ENCODE results near the gene IL17RD. TPM values are rescaled to one million over a fixed set of nuclear protein-coding genes. Genes with fewer than 3 reads are reported as not detected.

IL17RD gene
- total and polyA plus RNA-seq, 2 of the 13 experiments (the other 11 are each of a cell fraction or from before 2014, with no cell fraction given) = 0.28 to 0.31 TPM

- TF ChIP-seq ZBTB34 (CRISPR knock-in tag; IDR thresholded peaks at IDR 0.05) (no peak), KLF11 (CRISPR knock-in tag; IDR thresholded peaks at IDR 0.05) (no peak), SMAD3 (CRISPR knock-in tag; IDR thresholded peaks at IDR 0.05) (no peak), SNAPC2 (CRISPR knock-in tag; IDR thresholded peaks at IDR 0.05) (no peak), SALL1 (CRISPR knock-in tag; IDR thresholded peaks at IDR 0.05) (no peak)
Observed at GRCh38 chr3:57206423-57206822, 41.3 kb upstream of the IL17RD start (continued).

DNA sequence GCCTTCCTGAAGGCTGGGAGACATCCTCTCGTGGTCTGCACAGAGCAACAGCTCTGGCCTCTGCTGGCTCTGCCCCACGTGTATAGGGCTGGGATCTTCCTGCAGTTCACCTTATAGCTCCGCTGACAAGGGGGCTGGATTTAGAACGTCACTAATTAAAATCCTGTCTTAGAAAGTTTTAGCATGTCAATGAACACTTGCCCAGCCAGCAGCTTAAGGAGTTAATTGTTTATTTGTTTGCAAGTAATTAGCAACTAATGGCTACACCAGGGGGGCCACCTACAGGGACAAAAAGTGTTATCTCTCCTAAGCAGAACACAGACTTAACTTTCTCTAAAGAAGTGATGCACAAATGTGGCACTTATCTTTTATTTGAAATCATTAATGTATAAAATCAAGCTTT lies 34.7 kb upstream of the IL17RD start, which contains the start of gene HESX1:
Gene HESX1 (minus strand): TSS at position 84 of the 403 bp plus-strand sequence. CDS start 60 bp downstream, at position 24.
- Histone ChIP-seq H3K36me3 (replicated peaks in 1 of 2; ENCODE audit: control insufficient read depth in 1 of 2, insufficient read depth in 2 of 2, low read length in 2 of 2) (no peaks in the 10 kb centered on the region), H2AFZ (ENCODE audit: low read length) (no peak within 1 kb of the TSS), H3K27ac (ENCODE audit: extremely low read length, insufficient read depth, low read length) (no peak within 1 kb of the TSS), H3K79me2 (ENCODE audit: insufficient read depth, low read length) (no peaks in the 10 kb centered on the region), H3K4me3 (replicated peaks in 1 of 3; ENCODE audit: insufficient read depth in 1 of 3, low read depth in 2 of 3, low read length in 3 of 3) (no peak within 1 kb of the TSS), H3K9me3 (ENCODE audit: low read length) (no peaks in the 10 kb centered on the region), H3K27me3 (ENCODE audit: control insufficient read depth in 1 of 2, insufficient read depth in 2 of 2, low read length in 2 of 2) (no peaks in the 10 kb centered on the region; a peak in 1 of 5 replicates), H3K4me2 (ENCODE audit: low read depth, low read length) (no peak within 1 kb of the TSS), H3K4me1 (ENCODE audit: insufficient read depth, low read length) (no peaks in the 10 kb centered on the region), H3K9ac (ENCODE audit: insufficient read depth, low read depth, low read length) (no peak within 1 kb of the TSS), H4K20me1 (ENCODE audit: insufficient read depth, low read length) (no peaks in the 10 kb centered on the region)
- FAIRE-seq (no peak), DNase-seq (ENCODE audit: low spot score) (no peak), ATAC-seq (no peak)
- 0% methylated on average over 2 of the region's 4 CpGs for WGBS (ENCODE audit: low lambda C conversion rate)
- no TSS peak for BruUV-seq (replicated peaks)
- in situ Hi-C loops (cut with HindIII; ENCODE audit: extremely low pct_ligation_motif_present, low pct_unique_long_range_greater_than_20kb) = no loop called here
- CTCF ChIA-PET (ENCODE audit: low intra/inter-chr PET ratio, low total read pairs) = no interaction called here
- intact Hi-C loops (cut with micrococcal nuclease; ENCODE audit: unreplicated experiment) = no loop called here
- POLR2A ChIA-PET = no interaction called here
- no peak for TF ChIP-seq ZUFSP (CRISPR knock-in tag; IDR thresholded peaks at IDR 0.05; ENCODE audit: borderline replicate concordance)
- TF ChIP-seq ZSCAN22 (CRISPR knock-in tag; IDR thresholded peaks at IDR 0.05) = no peak
- no peak for TF ChIP-seq SMAD1 (CRISPR knock-in tag; IDR thresholded peaks at IDR 0.05; ENCODE audit: borderline replicate concordance, low read depth)
- no peak for TF ChIP-seq HNRNPLL (IDR thresholded peaks at IDR 0.05; ENCODE audit: low read depth, low read length, poor library complexity, severe bottlenecking)
- no peak for TF ChIP-seq ZNF30 (CRISPR knock-in tag; IDR thresholded peaks at IDR 0.05)
- TF ChIP-seq, protein P1, sequence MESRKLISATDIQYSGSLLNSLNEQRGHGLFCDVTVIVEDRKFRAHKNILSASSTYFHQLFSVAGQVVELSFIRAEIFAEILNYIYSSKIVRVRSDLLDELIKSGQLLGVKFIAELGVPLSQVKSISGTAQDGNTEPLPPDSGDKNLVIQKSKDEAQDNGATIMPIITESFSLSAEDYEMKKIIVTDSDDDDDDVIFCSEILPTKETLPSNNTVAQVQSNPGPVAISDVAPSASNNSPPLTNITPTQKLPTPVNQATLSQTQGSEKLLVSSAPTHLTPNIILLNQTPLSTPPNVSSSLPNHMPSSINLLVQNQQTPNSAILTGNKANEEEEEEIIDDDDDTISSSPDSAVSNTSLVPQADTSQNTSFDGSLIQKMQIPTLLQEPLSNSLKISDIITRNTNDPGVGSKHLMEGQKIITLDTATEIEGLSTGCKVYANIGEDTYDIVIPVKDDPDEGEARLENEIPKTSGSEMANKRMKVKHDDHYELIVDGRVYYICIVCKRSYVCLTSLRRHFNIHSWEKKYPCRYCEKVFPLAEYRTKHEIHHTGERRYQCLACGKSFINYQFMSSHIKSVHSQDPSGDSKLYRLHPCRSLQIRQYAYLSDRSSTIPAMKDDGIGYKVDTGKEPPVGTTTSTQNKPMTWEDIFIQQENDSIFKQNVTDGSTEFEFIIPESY (CRISPR knock-in tag; IDR thresholded peaks at IDR 0.05) = no peak
- TF ChIP-seq ZNF773 (CRISPR knock-in tag; IDR thresholded peaks at IDR 0.05; ENCODE audit: borderline replicate concordance) = no peak
- TF ChIP-seq ATF7 (IDR thresholded peaks at IDR 0.05) = no peak
- no peak for TF ChIP-seq ATF7 (CRISPR knock-in tag; IDR thresholded peaks at IDR 0.05)

Data from HepG2 (cell line).